Glomerular visceral epithelial cell (primary cell): ENCODE data around the gene DNAJA3.

Experiments
- DNase-seq: peaks from one replicate; pipeline ENCODE4 v3.0.0-alpha.2; 2016; ENCODE audit errors: extremely low spot score

The DNAJA3 gene

GRCh38 chr16:4474192-4474961, 48.7 kb downstream of the DNAJA3 start, which contains the start of gene NMRAL1:
TSS of gene NMRAL1 (minus strand) at chr16:4474625. CDS start at chr16:4474132, 493 bp downstream.
- DNase-seq, result peak; percentile 87

- peak; percentile 92 for DNase-seq
These were observed 50.5 kb downstream of the DNAJA3 start, which contains the start of gene HMOX2 for GRCh38 chr16:4475880-4476788. TSS of gene HMOX2 (plus strand) at chr16:4476398. CDS start at chr16:4505525, 29,127 bp downstream.

DNA sequence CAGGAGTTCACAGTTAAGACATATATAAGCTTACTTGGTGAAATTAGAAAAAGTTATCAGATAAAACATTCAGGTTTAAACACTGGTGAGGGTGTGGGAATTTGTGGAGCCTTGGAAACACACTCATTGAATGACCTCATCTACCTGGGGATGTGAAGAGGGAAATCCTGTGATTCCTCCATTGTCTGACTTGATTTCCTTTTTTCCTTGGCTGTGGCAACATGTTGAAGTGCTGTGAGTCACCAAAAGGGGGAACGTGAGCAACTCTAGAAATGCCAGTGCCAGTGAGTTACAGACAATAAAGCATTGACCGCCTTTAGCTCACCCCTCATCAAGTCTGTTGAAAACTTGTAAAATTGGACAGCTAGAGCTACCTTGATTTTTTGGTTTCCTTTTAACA, 52.3 kb downstream of the DNAJA3 start:
- DNase-seq, result peak; percentile 45

DNA sequence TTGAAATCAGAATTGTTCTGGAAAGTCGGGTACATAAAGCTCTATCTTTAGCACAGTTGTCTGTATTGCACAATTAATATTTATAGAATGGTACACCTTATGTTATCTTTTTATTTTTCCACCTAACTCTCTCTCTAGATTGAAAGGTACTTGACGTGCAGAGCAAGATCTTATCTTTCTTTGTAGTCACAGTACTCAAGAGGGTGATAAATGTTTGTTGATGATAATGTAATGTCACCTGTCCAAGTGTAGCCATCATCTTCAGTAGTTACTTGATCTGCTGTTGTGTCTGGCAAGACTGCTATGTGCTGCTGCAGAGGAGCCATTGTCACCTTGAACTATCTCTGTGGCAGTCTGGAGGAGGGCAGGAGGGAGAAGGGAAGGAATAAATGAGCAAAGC, 55.9 kb downstream of the DNAJA3 start:
- no peak for DNase-seq

- DNase-seq, result no peak
These were observed 56.3 kb downstream of the DNAJA3 start for GRCh38 chr16:4481963-4482362.

DNA sequence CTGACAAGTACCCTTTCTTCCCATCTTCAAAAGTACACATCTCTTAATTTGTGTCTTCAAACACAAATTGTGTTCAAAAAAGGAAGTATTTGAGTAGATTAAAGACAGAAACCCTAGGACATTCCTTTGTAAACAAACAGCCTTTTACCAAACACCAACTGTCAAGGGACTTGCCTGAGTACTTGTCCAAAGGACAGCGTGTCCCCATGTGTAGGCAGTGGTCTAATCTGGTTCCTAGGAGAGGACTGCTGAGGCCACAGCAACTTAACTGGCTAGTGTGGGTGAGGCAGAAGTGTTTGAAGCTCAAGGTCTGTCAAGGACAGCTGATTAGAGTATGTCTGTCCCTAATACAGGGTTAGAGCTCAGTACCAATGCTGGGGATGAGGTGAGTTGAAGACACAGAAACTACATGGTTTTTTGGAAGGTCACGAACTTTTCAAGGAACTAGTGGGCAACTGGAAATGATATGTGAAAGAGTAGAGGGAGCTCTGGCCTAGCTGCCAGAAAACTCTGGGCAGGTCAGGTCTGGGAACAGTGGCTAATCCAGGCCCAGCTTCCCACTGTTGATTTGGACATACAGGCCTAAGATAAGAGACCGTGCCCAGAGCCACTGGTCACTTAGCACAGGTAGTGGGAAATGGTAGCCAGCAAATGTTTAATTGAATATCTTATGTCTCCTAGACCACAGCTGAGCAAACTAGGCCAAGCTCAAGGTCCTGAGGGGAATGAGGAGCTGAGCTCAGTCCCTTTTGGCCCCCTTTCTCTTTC, 60.6 kb downstream of the DNAJA3 start:
- DNase-seq, result no peak

DNA sequence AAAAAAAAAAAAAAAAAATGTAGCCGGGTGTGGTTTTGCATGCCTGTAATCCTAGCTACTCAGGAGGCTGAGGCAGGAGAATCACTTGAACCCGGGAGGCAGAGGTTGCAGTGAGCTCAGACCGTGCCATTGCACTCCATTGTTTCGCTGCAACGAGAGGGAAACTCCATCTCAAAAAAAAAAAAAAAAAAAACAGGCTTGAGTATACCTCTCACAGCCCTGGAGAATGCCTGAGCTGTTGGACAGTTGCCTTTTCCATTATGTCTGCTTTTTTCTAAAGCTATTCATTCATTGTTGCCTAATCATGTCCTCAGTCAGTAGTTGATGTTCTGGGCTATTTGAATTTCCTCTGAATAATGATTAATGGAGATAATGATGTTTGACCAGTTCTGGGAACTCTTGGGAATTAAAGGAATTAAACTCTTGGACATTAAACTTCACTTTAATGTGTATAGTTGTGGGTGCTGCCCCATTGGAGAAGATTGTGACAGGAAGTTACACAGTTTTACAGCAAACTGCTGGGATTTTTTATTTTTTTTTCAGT, 62.4 kb downstream of the DNAJA3 start:
- DNase-seq, result peak; percentile 50

DNA sequence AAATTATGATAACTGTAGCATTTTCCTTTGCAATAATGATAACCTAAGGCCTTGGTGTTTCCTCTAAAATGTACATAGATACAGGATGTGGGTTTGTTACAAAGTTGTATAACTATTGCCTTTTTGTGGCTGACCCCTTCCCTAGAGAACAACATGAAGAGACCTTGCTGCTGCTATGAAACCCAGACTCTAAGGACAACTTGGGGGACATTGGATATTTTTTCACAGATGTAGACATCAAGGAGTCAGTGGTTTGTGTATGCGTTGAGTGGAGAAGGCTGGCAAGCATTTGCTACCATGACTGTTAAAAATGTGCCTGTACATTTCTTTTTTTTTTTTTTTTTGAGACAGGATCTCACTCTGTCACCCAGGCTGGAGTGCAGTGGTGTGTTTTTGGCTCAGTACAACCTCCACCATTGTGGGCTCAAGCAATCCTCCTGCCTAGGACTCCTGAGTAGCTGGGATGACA, 62.9 kb downstream of the DNAJA3 start:
- DNase-seq, result no peak

GRCh38 chr16:4489030-4489429, 63.4 kb downstream of the DNAJA3 start:
- DNase-seq, result peak; percentile 72

GRCh38 chr16:4491898-4492297, 66.2 kb downstream of the DNAJA3 start:
- no peak for DNase-seq

GRCh38 chr16:4494746-4495490, 69.2 kb downstream of the DNAJA3 start:
- peak; percentile 67 for DNase-seq

DNA sequence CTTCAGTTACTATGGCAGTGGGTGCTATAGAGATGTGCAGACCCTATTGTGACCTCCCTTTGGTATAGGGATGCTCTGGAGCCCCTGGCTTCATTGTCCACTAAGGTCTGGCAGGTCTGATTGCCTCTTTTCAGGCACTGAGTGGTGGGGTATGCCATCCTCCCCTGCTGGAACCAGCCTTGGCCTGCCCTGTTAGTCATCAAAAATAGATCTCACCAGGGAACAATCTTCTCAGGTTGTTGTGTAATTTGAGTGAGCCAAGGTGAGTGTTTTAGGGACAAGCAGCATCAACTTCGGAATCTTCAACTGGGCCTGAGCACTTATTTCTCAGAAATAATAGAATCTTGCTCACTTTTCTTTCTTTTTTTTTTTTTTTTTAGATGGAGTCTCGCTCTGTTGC, 70.1 kb downstream of the DNAJA3 start:
- DNase-seq, result no peak

DNA sequence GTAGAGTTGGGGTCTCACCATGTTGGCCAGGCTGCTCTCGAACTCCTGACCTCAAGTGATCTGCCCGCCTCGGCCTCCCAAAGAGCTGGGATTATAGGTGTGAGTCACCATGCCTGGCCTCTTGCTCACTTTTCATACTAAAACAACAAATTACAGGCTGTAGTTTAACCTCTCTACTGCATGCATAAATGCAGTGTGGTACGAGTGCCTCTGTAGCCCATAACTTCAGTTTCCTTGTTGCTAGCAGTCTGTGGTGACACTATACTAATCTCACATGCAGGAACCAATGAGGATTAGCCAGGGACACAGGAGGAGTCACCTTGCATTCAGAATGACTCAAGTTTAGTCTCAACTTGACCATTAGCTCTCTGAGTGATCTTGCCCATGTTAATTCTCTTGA, 70.6 kb downstream of the DNAJA3 start:
- peak; percentile 68 for DNase-seq

- peak; percentile 40 for DNase-seq
These were observed 73.0 kb downstream of the DNAJA3 start for GRCh38 chr16:4498546-4499195.

- DNase-seq, result no peak
These were observed 73.5 kb downstream of the DNAJA3 start for GRCh38 chr16:4499196-4499555.

DNA sequence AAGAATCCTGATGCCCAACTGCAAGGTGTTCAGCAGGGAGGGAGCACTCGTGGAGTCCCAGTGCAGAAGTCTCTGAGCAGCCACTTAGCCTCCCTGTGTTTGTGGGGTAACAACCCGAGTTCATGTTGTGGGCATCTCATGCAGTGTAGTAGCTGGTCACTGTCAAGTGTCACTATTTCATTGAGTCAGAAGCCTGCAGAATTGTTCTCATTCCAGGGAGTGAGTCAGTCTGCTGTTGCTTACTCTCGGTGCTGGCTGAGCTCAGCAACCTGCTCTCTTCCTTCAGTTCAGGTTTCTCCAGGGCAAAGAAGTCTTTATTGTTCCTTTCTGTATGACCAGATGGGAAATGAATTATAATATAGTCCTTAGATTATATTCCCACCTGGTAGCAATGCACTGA, 74.6 kb downstream of the DNAJA3 start:
- DNase-seq, result peak; percentile 64

GRCh38 chr16:4501071-4501478, 75.4 kb downstream of the DNAJA3 start:
- no peak for DNase-seq

DNA sequence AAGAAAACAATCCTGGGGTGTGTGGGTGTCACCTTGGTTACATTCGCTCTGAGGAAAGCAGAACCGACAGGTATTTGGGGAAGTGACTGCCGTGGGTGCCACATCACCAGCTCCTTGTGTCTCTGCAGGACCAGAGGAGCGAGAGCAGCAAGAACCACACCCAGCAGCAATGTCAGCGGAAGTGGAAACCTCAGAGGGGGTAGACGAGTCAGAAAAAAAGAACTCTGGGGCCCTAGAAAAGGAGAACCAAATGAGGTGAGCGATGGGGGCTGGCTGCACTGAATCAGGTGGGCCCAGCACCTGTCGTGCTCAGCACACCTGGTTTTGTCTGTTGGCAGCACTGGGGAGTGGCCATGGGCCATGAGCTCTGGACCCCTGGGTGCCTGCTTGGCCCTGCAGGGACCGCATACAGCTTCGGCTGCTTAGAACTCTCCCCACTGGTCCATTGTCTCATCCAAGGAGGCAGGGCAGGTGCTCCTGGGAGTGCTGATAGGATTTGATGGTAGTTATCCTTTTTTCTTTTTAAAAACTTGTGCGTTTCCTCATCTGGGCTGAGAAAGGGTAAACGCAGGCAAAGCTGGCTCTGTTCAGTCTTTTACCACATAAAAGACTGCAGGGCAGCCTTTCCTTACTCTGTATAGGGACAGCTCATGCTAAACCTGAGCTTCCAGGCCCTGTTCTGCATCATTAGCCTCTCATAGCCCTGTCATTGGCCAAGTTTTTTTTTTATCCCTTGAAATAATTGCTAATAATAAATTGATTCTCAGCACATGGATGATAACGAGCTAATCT, 79.9 kb downstream of the DNAJA3 start:
- no peak for DNase-seq
